BJ (cell line): Measurements from ENCODE around the gene PRM1. TPM values are rescaled to one million over a fixed set of nuclear protein-coding genes. Genes with fewer than 3 reads are reported as not detected.

Experiments
- CTCF ChIA-PET: fragments of 350-600 bp; formaldehyde crosslinking; extraction: SDS; loops from one replicate; lab custom pipeline; 2021; ENCODE audit warnings: antibody characterized with exemption, inconsistent platforms; lab: Yijun Ruan, JAX
- POLR2A ChIA-PET: fragments of 300-600 bp; sonication (Branson Sonifier 250); formaldehyde crosslinking; extraction: SDS; loops from one replicate; lab custom pipeline; 2021; ENCODE audit warnings: antibody characterized with exemption; lab: Charles Lee
- DNase-seq: peaks from one replicate; pipeline ENCODE4 v3.0.0-alpha.2; 2011; ENCODE audit warnings: low read depth
- H3K27me3 ChIP-seq: 2 replicates; pipeline ENCODE4 v1.6.0; 2011; ENCODE audit warnings: low read length; ENCODE audit not compliant: control insufficient read depth, insufficient read depth
- H3K36me3 ChIP-seq: 2 replicates; pipeline ENCODE4 v1.5.1; 2011; ENCODE audit warnings: low read length; ENCODE audit not compliant: control insufficient read depth, insufficient read depth
- H3K4me3 ChIP-seq: 2 replicates; pipeline ENCODE4 v1.5.1; 2011; ENCODE audit warnings: low read depth, mild to moderate bottlenecking, control low read depth, low read length
- CTCF ChIP-seq: IDR thresholded peaks from 2 replicates; pipeline ENCODE4 v1.5.1; 2011; ENCODE audit warnings: low read depth, mild to moderate bottlenecking, control low read depth, inconsistent platforms, low read length, moderate library complexity; ENCODE audit not compliant: insufficient read depth
- polyA plus RNA-seq: library from polyadenylated mRNA; depleted of rRNA; stranded (reverse); fragments of >200 nt; gene quantifications from 2 replicates; pipeline ENCODE4 v1.2.3, GENCODE V29; 2011

Gene PRM1
- polyA plus RNA-seq, 1 experiment = not detected

DNA sequence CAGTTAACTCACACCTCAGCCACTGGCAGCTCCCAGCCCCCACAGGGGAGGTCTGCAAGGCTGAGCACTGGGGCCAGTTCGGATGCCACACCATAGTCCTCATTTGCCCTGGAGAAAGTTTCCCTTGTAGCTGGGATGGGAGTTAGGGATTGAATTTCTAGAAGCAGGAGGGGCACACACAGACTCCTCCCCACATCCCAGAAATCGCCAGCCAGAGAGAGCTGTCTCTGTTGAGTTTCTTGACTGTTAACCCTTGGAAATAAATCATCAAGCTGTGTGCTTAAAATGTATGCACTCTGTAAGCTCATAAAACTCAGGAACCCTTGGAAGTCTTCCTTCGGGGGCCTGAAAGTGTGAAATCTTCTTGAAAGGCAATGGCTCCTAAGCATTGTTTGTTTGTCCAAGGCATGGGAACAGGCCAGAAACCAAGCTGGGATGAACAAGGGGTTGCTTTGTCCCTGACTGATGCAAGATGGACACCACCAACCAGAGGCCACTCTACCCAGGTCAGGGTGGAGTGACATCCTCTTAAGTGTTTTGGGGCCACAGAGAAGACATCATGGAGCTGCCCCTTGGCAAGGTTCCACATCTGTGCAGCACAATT, 7.3 kb downstream of the PRM1 start:
- POLR2A ChIA-PET = no interaction called here

DNA sequence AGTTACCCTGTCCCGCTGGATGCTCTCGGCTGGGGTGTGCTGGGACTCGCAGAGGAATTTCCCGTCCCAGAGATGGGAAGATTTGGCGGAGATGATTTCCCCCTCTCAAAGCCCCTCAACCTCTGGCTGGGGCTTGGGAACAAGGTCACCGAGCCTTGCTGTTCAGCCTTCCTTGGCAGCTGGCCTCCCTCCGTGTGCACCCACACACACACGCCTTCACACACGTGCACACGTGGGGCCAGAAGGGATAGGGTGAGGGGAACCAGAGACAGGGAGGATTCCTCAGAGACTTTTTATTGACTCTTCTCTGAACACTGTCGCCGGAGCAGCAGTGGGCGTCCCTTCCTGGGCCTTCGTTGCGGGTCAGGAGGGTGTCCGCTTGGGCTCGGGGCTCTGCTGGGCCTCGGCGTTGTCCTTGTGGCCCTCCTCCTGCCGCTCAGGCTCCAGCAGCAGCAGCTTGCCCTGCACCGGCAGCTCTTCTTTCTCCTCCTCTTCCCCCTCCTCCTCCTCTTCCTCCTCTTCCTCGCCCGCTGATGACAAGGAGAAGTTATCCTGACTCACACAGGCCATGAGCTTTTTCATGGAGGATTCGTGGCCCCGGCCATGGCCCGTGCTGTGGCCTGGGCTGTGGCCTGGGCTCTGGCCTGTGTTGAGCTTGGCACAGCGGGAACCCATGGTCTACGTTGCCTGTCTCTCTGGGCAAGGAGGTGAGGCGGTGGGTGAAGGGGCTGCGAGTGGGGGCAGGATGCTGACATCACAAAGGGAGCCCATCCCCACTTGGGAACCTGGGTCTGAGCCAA, 8.0 kb downstream of the PRM1 start, which contains the start of gene PRM3:
TSS of gene PRM3 (minus strand) at position 709 of the 800 bp plus-strand sequence. CDS start at position 675, 34 bp downstream.
- H3K36me3 ChIP-seq = no peaks in the 10 kb centered on the region
- no peak for TF ChIP-seq CTCF
- ChIA-PET CTCF (interaction anchor here (1.1 to 1.8 kb wide), 3 partner anchors 10 to 310 kb away, joined by 3 to 7 read pairs (median 3); no protein-coding TSS in a partner anchor), POLR2A (no interaction called here)
- DNase-seq = no peak
- H3K4me3 ChIP-seq = no peak within 1 kb of the TSS
- peaks cover 2% of the 10 kb centered on the region; the same call in 1 of the 2 replicates for H3K27me3 ChIP-seq

More for the DNA sequence above, 7.3 kb downstream of the PRM1 start:
- H3K36me3 ChIP-seq = no peaks in the 10 kb centered on the region
- DNase-seq = no peak
- peaks cover 2% of the 10 kb centered on the region; the same call in 1 of the 2 replicates for H3K27me3 ChIP-seq
- H3K4me3 ChIP-seq = no peak overlapping the region
- no peak for TF ChIP-seq CTCF
- CTCF ChIA-PET = interaction anchor here (0.9 to 1.8 kb wide), 3 partner anchors 15 to 310 kb away, joined by 3 to 7 read pairs (median 3); no protein-coding TSS in a partner anchor

DNA sequence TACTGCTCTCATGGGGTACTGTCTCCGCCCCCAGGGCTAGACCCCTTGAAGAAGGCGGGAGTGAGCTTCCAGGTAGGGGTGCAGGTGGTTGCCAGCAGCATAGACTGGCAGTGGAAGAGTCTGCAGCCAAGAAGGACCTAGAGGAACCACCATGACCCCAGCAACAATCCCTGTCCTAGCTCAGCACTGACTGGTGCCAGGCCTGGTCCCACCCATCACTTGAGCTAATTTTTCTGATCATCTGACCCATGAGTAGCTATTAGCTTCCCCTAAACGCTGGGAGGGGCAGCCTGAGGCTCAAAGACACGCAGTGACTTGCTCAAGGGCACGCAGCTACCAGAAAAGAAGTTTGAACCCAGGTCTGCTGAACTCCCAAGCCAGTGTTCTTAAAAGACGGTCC, 8.6 kb downstream of the PRM1 start:
- Histone ChIP-seq H3K4me3 (no peak overlapping the region), H3K36me3 (no peaks in the 10 kb centered on the region), H3K27me3 (no peaks in the 10 kb centered on the region)
- ChIA-PET POLR2A (no interaction called here), CTCF (interaction anchor here (0.9 to 1.1 kb wide), 2 partner anchors 9 to 16 kb away, joined by 3 to 5 read pairs; partner anchors contain the start of gene SOCS1)
- DNase-seq = no peak
- TF ChIP-seq CTCF = no peak

DNA sequence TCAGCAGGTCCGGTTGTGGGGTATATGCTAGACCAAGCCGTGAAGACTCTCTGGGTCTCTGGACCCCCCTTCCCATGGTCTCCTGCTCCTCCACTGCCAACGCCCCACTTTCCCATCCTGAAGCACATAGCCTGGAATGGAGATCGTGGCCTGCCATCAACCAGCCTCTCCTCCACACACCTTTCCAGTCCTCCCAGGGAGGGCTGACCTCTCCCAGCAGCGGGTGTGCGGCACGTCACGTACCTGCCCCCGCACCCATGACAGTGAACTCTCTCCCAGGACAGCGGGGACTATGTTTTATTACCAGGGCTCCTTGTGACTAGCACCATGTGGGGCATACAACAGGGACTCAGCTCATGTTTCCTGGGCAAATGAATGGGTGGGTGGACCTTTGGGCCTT, 9.5 kb downstream of the PRM1 start:
- no peak for TF ChIP-seq CTCF
- POLR2A ChIA-PET = no interaction called here
- Histone ChIP-seq H3K4me3 (no peak overlapping the region), H3K27me3 (no peaks in the 10 kb centered on the region), H3K36me3 (no peaks in the 10 kb centered on the region)
- no peak for DNase-seq
- CTCF ChIA-PET = interaction anchor here (0.6 to 1.7 kb wide), 3 partner anchors 15 to 27 kb away, joined by 4 to 8 read pairs (median 5); partner anchors contain the start of gene SOCS1
